A673 (cell line): ENCODE measurements around the gene HS6ST2. TPM values are rescaled to one million over a fixed set of nuclear protein-coding genes. Genes with fewer than 3 reads are reported as not detected.

ENCODE experiments used
- BruUV-seq: library from RNA; stranded (reverse); fragments of 400-500 nt; replicated peaks from 2 replicates; lab custom pipeline; 2021; lab: Mats Ljungman, UMichigan
- CTCF ChIA-PET: fragments of 300-600 bp; sonication (Branson Sonifier 250); formaldehyde crosslinking; loops from one replicate; lab custom pipeline; 2022; ENCODE audit warnings: antibody characterized with exemption; lab: Charles Lee
- POLR2A ChIA-PET: fragments of 300-600 bp; sonication (Branson Sonifier 250); formaldehyde crosslinking; loops from one replicate; lab custom pipeline; 2022; ENCODE audit warnings: antibody characterized with exemption; ENCODE audit not compliant: low non-redundant PET; lab: Charles Lee
- DNase-seq: peaks from one replicate; pipeline ENCODE4 v3.0.0-alpha.2; 2015; ENCODE audit warnings: low spot score
- H3K27ac ChIP-seq: fragments of 200-600 bp; sonication (generic); 2 replicates; pipeline ENCODE4 v1.5.1; 2016; ENCODE audit warnings: mixed run types, low read depth, mild to moderate bottlenecking, mixed read lengths, antibody characterized with exemption, low read length; ENCODE audit not compliant: poor library complexity, severe bottlenecking
- H3K27me3 ChIP-seq: fragments of 200-600 bp; sonication (generic); replicated peaks from 2 replicates; pipeline ENCODE4 v1.6.1; 2017; ENCODE audit warnings: mixed run types, low read depth, mild to moderate bottlenecking, mixed read lengths, antibody characterized with exemption, low read length; ENCODE audit not compliant: insufficient read depth, poor library complexity
- H3K36me3 ChIP-seq: fragments of 200-600 bp; sonication (generic); 2 replicates; pipeline ENCODE4 v1.6.1; 2016; ENCODE audit warnings: mixed run types, mild to moderate bottlenecking, mixed read lengths, antibody characterized with exemption, low read length; ENCODE audit not compliant: insufficient read depth, poor library complexity, severe bottlenecking
- H3K4me1 ChIP-seq: fragments of 200-600 bp; sonication (generic); 2 replicates; pipeline ENCODE4 v1.6.1; 2017; ENCODE audit warnings: mixed run types, mild to moderate bottlenecking, mixed read lengths, antibody characterized with exemption, low read length; ENCODE audit not compliant: insufficient read depth, poor library complexity, severe bottlenecking
- H3K4me3 ChIP-seq: fragments of 200-600 bp; sonication (generic); 2 replicates; pipeline ENCODE4 v1.5.1; 2016; ENCODE audit warnings: low read depth, mixed run types, mild to moderate bottlenecking, mixed read lengths, low read length; ENCODE audit not compliant: poor library complexity, severe bottlenecking
- H3K9me3 ChIP-seq: fragments of 200-600 bp; sonication (generic); 2 replicates; pipeline ENCODE4 v1.6.1; 2016; ENCODE audit warnings: mixed run types, low read depth, mild to moderate bottlenecking, mixed read lengths, antibody characterized with exemption, low read length; ENCODE audit not compliant: poor library complexity, severe bottlenecking
- EZH2 ChIP-seq: fragments of 200-600 bp; sonication (generic); IDR thresholded peaks from 2 replicates; pipeline ENCODE4 v1.6.1; 2017; ENCODE audit warnings: borderline replicate concordance, low read depth, mild to moderate bottlenecking, mixed read lengths, antibody characterized with exemption, low read length; ENCODE audit not compliant: poor library complexity, severe bottlenecking
- intact Hi-C: fragments of 100-400 bp; cut with micrococcal nuclease; formaldehyde crosslinking; loops from one replicate; pipeline ENCODE4 v1.10.0; 2022; ENCODE audit not compliant: unreplicated experiment
- total RNA-seq: library from RNA; stranded (reverse); gene quantifications from 2 replicates; pipeline ENCODE4 v1.2.3, GENCODE V29; 2021
- TF ChIP-seq, protein P1 (sequence below): fragments of 300-800, 200-600 bp; sonication (generic); conservative IDR thresholded peaks from 2 replicates; pipeline ENCODE4 v1.5.1; 2017; ENCODE audit warnings: low read depth, mild to moderate bottlenecking, antibody characterized with exemption, low read length, moderate library complexity, mixed read lengths

The HS6ST2 gene
- total RNA-seq, 1 experiment from 2014 or later: 6.9 TPM

DNA sequence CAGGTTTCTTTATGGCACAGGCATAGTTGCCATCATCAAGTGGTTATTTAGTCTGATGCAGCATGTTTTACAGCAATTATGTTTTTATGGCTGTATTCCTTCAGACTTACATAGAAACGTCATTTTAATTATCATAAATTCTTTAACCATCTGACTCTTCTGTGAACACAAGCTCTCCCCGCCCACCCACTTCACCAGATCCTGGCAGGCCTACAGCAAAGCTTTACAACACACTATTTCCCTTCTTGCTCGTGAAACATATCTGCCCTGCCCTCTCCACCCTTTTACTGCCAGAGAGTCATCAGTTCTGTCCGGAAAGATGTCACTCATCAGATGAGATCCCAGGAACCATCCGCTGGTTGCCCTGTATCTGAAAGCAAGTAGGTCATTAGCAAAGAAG, 120.5 kb downstream of the HS6ST2 start:
- peak; percentile 7 for DNase-seq
- Histone ChIP-seq H3K36me3 (no peaks in the 10 kb centered on the region), H3K27me3 (peaks cover 8% of the 10 kb centered on the region), H3K27ac (no peak overlapping the region), H3K4me1 (peaks cover 9% of the 10 kb centered on the region), H3K4me3 (no peak overlapping the region), H3K9me3 (no peaks in the 10 kb centered on the region)
- no TSS peak for BruUV-seq
- intact Hi-C loops: no loop called here
- CTCF ChIA-PET: no interaction called here
- no peak for TF ChIP-seq EZH2
- TF ChIP-seq, protein P1, sequence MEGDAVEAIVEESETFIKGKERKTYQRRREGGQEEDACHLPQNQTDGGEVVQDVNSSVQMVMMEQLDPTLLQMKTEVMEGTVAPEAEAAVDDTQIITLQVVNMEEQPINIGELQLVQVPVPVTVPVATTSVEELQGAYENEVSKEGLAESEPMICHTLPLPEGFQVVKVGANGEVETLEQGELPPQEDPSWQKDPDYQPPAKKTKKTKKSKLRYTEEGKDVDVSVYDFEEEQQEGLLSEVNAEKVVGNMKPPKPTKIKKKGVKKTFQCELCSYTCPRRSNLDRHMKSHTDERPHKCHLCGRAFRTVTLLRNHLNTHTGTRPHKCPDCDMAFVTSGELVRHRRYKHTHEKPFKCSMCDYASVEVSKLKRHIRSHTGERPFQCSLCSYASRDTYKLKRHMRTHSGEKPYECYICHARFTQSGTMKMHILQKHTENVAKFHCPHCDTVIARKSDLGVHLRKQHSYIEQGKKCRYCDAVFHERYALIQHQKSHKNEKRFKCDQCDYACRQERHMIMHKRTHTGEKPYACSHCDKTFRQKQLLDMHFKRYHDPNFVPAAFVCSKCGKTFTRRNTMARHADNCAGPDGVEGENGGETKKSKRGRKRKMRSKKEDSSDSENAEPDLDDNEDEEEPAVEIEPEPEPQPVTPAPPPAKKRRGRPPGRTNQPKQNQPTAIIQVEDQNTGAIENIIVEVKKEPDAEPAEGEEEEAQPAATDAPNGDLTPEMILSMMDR: no peak
- POLR2A ChIA-PET: no interaction called here

DNA sequence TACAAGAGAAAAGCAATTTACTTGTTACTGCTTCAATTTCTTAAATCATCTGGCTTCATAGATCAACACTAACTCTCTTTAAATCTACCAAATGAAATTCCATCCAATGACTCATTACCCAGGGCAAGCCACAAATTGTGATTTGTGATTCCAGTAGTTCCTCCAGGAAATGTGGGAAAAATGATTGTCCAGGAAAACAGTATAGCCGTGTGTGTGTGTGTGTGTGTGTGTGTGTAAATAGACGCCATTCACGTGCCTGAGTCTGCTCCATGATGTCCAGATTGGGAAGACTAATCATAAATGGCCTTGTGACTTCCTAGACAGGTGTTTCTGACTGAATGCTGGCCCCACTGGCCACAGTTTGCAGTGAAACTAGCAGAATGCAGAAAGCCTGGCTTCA, 121.3 kb downstream of the HS6ST2 start:
- intact Hi-C loops: no loop called here
- H3K9me3 ChIP-seq: no peaks in the 10 kb centered on the region
- H3K4me3 ChIP-seq: no peak overlapping the region
- POLR2A ChIA-PET: no interaction called here
- CTCF ChIA-PET: no interaction called here
- no peak for TF ChIP-seq EZH2
- TF ChIP-seq, protein P1: no peak
- no peaks in the 10 kb centered on the region for H3K36me3 ChIP-seq
- BruUV-seq: no TSS peak
- no peak for DNase-seq
- no peak overlapping the region for H3K27ac ChIP-seq
- H3K27me3 ChIP-seq: peaks cover 7% of the 10 kb centered on the region
- peaks cover 9% of the 10 kb centered on the region for H3K4me1 ChIP-seq

DNA sequence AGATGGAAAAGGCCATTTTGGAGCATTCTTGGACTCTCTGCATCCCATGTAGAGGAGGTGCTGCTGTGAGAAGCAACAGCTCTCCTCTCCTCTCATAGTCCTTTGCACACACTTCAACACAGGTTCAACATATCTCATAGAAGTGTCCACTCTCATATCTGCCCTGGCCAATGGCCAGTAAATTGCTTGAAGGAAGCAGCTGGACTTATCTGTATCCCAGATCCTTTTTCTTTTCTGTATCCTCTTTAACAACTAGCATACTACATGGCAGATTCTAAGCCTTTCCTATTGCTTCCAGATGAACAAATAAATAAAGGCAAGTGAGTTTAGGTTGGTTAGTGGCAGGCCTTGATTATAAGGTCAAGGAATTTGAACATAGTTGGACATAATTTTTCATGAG, 122.0 kb downstream of the HS6ST2 start:
- TF ChIP-seq, protein P1: no peak
- no peak for TF ChIP-seq EZH2
- POLR2A ChIA-PET: no interaction called here
- peaks cover 9% of the 10 kb centered on the region for H3K4me1 ChIP-seq
- no peaks in the 10 kb centered on the region for H3K9me3 ChIP-seq
- H3K4me3 ChIP-seq: no peak overlapping the region
- BruUV-seq: no TSS peak
- intact Hi-C loops: no loop called here
- no peak for DNase-seq
- no peak overlapping the region for H3K27ac ChIP-seq
- no peaks in the 10 kb centered on the region for H3K36me3 ChIP-seq
- CTCF ChIA-PET: interaction anchor here (0.6 kb wide), 1 partner anchor 139 kb away, joined by 3 read pairs; no protein-coding TSS in a partner anchor
- peaks cover 7% of the 10 kb centered on the region for H3K27me3 ChIP-seq
